GM18870 (cell line): Measurements from ENCODE around the gene SRC.

Source experiments
- ATAC-seq: cut with Tn5 transposase; IDR thresholded peaks from one replicate; pipeline ENCODE4 v1.9.1; 2021; ENCODE audit warnings: moderate library complexity; ENCODE audit not compliant: unreplicated experiment

SRC gene

DNA sequence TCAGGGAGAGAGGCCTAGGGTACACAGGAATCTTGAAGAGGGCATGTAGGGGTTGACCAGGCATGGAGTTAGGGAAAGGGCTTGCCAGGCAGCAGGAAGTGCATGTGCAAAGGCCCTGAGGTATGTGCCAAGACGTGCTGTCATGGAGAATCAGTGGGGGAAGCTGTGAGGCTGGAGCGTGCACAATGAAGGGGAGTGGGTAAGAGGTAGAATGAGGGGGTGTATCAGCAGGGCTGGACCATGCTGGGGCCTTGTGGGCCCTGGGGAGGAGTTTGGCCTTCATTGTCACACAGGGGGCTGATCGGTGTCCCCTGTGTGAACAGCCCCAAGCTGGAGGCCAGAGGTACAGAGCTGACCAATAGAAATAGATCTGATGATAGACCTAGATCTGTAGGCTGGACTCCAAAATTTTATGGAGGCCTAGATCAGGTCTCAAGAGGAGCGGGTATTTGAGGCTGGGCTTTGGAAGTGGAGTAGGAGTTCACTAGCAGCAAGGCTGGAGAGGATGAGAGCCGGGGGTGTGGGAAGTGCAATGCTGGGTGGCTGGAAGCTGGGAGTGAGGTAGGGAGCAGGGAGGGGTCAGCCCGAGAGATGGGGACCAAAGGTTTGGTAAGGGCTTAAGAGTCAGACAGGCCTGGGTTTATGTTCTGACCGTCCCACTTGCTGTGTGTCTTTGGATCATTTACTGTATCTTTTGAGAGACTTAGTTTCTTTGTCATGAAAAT, 3.0 kb downstream of the SRC start:
- ATAC-seq, result no peak

DNA sequence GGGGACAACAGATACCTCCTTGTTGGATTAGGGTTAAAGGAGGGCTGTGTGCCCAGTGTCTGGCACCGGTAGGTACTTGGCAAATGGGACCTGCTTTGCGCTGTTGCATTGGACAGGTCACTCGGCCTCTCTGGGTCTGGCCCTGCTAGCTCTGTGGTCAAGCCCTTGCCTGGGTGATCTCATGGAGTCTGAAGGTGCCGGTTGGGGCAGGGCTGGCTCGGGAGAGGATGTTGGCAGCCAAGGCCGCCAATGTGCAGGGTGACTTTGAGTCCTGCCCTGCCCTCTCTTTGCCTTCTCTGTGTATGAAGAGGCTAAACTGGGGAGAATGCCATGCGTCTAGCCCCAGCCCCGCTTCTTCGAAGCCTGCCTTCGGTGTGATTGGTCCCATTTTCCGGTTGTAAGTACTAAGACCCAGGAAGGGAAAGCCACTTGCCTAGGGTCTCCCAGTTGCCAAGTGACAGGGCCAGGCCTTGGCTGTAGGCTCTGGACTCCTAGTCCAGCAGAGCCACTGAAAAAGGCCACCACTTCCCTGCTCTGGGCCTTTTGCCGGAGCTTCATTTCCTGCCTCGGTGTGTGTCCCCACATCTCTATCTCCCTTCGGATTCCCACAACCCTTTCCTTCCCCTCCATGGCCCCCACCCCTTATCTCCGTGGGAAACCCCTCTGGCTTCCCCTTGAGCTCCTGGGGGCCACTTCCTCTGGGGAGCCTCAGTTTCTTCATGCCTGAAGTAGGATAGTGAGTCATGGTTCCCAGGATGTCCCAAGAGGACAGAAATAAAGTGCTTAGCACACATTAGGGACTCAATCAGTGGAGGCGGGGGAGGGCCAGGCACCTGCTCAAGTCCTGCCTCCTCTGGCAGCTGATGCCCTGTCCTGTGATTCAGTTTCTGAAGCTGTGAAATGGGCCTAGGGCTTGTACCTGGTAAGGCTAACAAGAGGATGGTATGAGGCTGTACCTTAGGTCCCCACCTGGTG, 3.9 kb downstream of the SRC start:
- no peak for ATAC-seq

DNA sequence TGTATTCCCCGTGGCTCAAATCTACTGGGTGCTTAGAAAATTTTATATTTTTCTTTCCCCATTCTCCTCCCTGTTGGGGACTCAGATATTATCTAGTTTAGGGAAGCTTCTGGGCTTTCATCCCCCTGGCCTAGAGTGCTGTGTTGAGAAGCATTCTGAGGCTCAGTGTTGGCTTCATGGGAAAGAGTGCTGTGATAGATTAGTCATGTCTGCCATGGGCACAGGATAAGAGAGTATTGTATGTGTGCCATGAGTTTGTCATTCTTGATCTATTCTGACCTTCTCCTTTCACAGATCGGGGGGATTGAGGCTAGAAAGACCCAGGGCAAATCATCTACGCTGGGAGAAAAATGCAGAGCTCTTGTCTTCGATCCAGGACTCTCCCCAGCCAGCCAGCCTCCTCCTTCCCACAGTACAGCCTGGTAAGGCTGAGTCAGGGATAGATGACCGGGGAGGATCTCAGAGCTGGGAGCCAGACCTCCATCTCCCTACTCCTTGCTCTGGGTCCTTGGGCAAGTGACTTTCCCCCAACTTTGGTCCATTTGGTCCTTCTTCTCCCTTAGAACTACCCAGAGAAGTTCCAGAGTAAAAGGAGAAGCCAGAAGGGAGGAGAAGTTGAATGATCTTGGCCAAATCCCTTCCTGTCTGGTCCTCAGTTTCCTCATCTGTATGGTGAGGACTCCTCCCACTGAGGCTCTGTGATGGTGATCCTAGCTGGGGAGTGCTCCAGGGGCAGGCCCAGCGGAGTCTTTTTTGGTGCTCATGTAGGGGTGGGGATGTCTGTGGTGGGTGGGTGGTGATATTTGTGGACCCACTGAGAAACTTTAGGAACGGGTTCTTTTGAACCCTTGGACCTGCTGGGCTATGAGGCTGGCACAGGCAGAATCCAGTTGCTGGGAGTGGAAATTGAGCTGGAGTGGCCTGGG, 5.0 kb downstream of the SRC start:
- no peak for ATAC-seq

DNA sequence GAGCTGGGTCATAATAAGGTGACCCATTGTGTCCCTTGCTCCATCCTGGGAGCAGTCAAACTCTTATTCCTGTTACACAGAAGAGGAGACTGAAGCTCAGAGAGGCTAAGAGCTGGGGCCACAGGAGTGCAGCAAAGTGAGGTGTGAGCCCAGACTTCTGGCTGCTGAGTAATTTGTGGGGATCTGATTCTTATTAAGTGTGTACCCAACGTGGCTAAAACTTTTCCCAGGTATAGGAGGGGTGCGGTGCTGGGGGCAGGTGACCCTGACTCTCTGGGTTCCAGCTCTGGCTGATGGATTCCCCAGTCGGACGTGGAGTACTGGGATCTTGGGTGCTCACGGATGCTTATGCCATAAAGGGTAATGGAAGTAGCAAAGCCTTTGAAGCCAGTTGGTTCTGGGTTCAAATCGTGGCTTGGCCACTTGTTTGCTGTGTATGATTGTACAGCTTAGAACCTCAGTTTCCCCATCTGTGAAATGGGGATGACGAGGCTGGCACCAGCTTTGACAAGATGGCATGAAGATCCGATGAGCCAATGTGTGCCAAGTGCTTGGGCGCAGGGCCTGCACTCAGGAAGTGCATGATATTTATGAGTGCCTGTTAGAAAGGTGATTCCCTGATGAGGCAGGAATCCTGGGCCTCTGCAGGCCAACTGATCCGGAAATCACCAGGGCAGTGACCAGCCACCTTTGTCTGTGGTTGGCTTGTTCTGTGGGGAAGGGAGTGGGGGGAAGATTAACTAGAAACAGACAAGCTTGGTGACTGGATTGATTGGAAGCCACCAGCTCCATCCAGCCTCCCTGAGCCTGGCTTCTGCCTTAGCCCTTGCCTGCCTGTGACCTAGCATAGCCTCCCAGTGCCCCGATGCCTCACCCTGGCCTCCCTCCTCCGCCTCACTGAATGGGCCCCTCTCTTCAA, 6.0 kb downstream of the SRC start:
- ATAC-seq, result no peak

DNA sequence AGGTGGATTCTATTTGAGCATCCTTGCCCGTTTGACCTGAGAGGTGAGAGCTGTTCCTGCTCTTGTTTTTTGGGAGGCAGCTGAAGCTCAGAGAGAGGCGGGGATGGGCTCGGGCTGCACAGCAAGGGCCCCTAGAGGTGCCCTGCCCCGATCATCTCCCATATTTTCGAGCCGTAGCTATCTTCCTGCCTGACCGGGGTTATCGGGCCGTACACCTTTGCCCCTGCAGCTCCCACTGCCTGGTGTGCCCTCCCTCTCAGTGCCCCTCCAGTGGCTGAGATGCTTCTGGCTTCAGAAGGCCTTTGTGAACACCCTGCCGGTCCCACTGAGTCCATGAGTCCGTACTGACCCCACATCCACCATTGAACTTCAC, 6.7 kb downstream of the SRC start:
- no peak for ATAC-seq

DNA sequence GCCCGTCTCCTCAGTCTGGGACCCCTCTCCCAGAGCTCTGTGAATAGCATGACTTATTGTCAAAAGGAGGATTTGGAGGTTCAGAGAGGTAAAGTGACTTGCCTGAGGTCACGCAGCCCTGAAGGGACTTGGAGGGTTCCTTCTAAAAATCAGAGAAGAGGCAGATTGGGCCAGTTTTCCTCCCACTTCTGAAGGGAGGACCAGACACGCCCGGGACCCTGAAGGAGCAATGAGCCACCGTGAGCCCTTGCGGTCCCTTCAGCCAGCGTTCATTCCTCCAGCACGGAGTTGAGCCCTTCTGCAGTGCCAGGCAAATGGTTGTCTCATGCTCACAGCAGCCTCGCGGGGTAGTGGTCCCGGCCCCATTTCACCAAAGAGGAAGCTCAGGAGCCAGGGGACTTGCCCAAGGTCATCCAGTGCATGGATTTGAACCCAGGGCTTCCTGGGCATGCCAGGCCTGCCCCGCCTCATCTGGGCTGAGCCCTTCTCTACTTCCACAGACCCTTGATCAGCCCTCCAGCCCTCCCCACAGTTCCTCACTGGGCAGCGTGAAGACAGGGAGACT, 7.4 kb downstream of the SRC start:
- ATAC-seq, result no peak

DNA sequence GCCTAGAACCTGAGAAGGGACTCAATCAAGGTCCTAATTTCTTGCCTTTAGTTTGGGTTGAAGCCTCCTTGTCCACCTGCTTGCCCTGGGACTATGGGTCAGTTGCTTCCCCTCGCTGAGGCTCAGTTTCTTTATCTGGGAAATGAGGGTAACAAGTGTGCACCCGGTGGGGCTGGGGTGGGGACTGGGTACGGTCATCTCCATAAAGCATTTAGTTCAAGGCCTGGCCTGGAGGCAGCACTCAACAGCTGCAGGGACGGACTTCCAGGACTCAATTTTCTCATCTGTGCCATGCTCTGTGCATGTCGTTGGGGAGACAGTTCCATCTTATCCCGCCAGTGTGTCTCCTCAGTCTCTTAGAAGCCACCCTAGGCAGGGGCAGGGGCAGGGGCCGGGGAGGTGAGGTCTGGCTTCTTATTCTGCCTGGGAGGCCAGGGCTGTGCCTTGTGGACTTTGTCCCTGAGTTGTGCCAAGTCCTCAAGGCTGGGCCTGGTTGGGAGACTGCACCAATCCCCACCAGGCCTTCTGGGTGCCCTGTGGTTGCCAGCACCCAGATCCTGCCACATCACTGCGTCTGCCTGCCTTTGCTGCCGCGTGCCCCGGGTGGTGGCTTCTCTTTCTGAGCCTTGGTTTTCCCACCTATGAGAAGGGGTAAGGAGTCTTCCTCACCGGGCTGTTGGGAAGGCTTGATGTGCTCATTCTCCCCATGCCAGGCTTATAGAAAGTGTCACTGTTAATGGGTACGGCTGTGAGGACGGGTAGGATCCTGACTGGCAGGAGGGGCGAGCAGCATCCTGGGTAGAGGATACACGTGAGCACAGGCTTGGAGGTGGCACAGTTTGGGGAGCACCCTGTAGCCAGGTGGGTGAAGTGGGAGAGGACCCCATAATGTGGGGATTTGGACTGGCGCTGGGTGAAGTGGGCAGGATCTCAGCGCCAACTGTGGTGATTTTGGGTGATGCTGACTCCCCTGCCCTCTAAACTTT, 8.6 kb downstream of the SRC start:
- ATAC-seq, result no peak

DNA sequence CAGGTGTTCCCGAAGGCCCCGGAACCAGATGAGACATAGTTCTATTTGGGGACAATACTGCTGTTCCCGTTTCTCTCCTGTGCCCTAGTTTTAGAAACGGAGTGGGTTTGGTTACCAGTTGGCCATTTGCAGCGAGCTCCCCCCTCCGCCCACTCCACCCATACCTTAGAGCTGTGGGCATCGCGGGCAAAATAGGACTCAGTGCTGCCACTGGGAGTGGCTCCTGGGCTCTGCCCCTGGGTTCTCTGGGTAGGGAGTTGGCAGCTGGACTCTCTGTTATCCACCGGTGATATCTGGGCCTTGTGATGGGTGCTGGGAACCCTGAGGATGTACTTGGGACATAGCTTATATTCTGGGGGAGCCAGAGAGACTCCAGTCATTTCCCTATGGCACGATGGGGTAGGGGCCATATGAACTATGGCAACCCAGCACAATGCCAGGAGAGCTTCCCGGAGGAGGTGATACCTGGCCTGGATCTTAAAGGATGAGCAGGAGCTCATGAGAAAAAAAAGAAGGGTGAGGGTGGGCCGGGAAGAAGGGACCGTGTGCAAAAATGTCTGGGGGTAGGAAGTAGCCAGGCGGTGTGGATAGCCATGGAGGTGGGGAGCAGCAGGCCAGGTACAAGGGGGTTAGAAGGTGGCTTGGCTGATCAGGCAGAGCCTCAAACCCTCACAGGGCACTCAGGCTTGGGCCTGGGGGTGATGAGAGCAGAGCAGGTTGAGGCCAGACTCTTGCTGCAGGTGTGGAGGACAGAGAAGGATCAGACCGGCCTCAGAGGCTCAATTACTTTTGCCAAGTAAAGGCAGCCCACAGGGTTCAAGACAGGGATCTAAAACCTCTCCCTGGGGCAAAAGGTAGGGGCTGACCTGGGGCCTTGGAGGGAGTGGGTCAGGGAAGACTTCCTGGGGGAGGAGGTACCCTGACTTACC, 9.6 kb downstream of the SRC start:
- no peak for ATAC-seq

DNA sequence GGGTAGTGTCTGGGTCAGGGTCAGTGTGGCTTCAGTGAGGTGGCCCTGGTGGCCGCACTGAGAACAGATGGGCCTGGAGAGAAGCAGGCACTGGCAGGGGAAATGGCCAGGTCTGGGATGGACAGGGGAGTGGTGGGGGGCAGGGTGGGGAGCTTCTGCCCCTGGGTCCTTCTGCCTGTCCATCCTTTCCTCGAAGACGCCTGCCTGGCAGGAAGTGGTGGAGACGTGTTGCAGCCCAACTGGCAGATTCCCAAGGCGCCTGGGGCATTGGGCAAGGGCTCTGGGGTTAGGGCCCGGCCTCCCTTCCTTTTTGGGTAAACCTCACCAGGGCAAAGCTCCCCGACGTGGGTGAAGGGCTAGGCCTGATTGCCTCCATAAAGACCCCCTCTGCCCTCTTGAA, 10.4 kb downstream of the SRC start:
- ATAC-seq, result no peak

DNA sequence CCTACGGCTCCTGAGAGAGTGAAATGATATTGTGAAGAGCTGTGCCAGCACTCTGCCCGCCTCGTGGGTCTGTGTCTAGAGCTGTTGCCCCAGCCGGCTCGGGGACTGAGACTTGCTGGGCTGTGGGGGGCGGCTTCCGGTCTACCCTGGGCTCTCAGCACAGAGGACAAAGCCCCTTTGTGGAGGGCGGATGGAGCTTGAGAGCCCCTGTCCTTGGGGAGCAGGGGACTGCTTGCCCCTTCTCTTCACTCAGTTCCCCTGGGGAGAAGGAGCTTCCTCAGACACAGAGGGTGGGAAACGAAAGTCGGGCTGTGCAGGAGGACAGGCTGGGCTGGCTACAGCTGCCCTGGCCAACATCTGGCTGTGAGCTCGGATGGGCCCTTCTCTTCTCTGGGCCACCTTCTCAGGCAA, 11.0 kb downstream of the SRC start:
- ATAC-seq, result no peak

DNA sequence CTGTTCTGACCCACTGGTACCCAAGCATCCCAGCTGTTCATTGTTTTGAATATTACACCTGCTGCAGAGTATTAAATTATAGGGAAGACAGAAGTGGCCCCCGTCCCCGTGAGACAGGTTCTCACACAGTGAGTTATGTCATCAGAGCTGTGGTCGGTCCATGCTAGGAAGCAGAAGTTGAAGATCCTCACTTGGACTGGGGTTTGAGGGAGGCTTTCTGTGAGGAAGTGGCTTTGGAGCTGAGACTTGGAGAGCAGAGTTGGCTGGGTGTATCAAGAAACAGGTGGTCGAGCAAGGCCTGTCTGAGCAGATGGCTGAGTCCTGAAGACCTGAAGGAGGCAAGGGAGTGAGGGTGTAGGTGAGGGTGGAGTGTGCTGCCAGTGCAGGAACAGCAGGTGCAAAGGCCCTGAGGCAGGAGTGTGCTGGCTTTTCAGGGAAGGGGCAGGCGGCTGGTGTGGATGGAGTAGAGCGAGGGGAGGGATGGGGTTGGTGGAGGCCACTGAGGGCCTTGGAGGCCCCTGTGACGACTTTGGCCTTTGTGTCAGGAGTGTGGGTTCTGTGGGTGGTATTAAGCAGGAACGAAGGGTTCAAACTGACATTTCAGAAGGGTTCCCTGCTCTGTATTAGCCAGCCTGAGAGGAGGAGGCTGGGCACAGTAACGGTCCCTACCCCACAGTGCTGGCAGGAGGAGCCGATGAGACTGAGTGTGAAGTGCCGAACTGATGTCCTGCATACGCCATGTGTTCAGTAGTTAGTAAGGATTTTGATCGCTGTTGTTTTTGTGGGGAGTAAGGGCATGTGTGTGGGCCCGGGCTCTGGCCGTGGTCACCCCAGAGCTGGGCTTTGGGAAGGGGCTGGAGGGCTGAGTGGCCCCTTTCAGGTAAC, 11.8 kb downstream of the SRC start:
- no peak for ATAC-seq

DNA sequence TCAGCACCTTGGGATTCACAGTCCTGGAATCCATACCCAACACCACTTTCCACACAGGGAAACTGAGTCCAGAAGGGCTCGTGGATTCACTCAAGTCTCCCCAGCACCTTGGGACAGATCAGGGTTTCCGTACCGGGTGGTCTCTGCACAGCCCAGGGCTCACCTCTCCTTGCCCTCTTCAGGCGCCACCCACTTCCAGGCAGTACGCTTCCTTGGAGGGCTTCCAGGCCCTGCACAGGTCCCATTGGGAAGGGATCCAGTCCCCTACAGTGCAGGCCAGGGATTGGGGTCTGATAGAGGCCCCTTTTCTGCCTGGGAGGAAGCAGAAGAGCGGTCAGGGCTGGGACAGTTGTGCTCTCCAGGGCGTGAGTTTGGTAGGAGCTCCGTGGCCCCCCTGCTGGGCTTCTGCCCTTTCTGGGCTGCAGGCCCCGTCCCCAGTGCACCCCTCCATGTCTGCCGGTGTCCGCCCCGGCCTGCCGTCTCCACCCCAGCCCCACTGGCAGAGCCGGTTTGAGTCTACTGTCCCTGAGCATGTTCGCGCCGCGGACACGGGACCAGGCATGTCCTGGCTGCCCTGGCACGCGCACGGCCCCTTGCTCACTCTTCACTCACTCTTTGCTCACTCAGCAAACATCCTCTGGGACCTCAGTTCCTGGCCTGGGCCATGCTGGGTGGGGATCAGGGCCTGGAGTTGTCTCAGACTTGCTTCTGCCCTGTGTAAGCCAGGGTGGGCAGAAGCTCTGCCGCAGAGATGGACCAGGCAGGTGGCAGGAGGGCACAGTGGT, 12.6 kb downstream of the SRC start:
- no peak for ATAC-seq

DNA sequence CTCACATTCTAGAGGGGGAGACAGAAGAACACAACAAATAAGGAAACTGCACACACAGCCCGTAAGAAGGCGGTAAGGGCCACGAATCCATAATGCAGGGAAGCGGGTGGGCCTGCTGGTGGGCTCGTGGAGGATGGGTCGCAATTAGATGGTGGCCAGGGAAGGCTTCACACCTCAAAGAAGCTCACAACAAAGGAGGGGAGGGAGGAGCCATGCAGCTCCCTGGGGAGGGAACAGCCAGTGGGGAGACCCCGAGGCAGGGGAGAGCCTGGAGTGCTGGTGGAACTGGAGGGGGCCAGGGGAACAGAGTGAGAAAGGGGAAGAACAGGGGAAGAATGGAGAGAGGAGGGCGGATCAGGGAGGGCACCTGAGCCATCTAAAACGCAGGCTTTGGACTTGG, 13.4 kb downstream of the SRC start:
- ATAC-seq, result no peak

DNA sequence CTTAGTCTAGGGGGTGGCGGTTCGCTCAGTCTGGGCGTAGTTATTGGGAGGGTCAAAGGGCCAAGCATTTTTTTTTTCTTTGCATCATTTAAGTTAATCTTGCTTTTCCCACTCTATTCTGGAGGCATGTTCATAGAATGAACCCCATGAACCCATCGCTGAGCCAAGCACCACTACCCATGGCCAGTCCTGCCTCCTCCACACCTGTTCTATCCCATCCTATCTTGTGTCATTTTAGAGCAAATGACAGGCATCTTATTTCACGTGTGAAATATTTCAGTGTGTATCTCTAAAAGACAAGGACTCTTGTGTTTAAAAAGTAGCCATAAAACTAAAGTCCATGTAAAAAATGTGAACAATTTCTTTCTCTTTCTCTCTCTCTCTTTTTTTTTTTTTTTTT, 13.9 kb downstream of the SRC start:
- no peak for ATAC-seq

DNA sequence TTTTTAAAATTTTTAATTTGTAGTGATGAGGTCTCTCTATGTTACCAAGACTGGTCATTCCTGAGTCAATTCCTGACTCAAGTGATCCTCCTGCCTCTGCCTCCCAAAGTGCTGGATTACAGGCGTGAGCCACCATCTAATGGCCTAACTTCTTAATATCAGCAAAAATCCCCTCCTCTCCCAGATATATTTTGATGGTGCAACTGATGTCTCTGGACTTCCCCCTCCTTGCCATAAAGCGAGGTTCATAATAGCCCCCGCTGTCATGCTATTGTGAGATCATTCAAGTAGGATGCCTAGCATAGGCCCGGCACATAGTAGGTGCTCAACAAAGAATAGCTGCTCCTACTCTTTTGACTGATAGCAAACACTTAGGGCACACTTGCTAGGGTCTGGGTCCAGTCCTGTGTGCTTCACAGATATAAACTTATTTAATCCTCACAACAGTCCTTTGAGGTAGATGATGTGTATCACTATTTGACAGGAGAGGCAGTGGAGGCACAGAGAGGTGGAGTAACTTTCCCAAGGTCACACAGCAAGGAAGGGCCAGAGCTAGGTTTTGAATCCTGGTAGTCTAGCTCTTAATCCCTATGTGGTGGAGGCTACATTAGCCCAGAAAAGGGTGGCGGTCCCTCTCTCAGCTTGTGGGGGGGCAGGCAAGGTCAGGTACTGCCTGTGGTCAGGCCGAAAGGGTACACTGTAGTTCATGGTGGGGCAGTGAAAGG, 14.6 kb downstream of the SRC start:
- ATAC-seq, result no peak
